ENCODE measurements around the gene SNRK. TPM values are rescaled to one million over a fixed set of nuclear protein-coding genes. Genes with fewer than 3 reads are reported as not detected.
A peak's percentile ranks its signal among the peaks of the same experiment; 100 is the strongest.
"Not testable (repeated sequence)": the region's sequence is repeated elsewhere in the genome, so short reads cannot be mapped to it uniquely, and the experiment has no call there.

SNRK gene
- total RNA-seq, 1 experiment from 2014 or later = 25.4 TPM

DNA sequence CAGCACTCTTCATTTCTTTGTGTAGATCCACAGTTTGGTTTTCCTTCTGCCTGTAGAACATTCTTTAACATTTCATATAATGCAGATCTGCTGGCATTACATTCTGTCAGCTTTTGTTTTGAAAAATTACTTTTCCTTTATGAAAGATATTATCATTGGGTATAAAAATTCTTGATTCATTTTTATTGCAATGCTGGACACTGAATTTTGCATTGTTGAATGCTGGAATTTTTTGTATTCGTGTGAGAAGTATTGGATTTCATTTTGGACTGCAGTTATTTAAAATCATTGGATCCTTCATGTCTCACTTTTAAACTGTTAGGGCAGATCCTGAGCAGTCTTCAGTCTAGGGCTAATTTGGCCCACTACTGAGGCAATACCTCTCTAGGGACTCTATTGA lies 67.1 kb downstream of the SNRK start:
- H3K27ac Mint-ChIP-seq (ENCODE audit: unreplicated experiment) = no peak overlapping the region
- no TSS peak for BruUV-seq (replicated peaks)
- no peaks in the 10 kb centered on the region for H3K27me3 Mint-ChIP-seq (ENCODE audit: insufficient read depth, unreplicated experiment)
- DNase-seq = no peak
- Histone ChIP-seq H3K9me3 (peaks cover 16% of the 10 kb centered on the region; the same call in 1 of the 2 replicates), H3K27me3 (replicated peaks; ENCODE audit: control insufficient read depth, insufficient read depth, low read length) (no peaks in the 10 kb centered on the region), H3K4me1 (no peaks in the 10 kb centered on the region), H3K4me3 (ENCODE audit: low read depth, low read length) (no peak overlapping the region), H3K36me3 (ENCODE audit: control insufficient read depth, insufficient read depth, low read length) (no peaks in the 10 kb centered on the region)
- peaks cover 57% of the 10 kb centered on the region for H3K36me3 Mint-ChIP-seq (ENCODE audit: insufficient read depth, unreplicated experiment)
- POLR2A ChIA-PET = interaction anchor here (0.5 kb wide), 1 partner anchor 50 kb away, joined by 3 read pairs; no protein-coding TSS in a partner anchor
- H3K9me3 Mint-ChIP-seq (ENCODE audit: unreplicated experiment) = peaks cover 36% of the 10 kb centered on the region
- TF ChIP-seq, protein P1, sequence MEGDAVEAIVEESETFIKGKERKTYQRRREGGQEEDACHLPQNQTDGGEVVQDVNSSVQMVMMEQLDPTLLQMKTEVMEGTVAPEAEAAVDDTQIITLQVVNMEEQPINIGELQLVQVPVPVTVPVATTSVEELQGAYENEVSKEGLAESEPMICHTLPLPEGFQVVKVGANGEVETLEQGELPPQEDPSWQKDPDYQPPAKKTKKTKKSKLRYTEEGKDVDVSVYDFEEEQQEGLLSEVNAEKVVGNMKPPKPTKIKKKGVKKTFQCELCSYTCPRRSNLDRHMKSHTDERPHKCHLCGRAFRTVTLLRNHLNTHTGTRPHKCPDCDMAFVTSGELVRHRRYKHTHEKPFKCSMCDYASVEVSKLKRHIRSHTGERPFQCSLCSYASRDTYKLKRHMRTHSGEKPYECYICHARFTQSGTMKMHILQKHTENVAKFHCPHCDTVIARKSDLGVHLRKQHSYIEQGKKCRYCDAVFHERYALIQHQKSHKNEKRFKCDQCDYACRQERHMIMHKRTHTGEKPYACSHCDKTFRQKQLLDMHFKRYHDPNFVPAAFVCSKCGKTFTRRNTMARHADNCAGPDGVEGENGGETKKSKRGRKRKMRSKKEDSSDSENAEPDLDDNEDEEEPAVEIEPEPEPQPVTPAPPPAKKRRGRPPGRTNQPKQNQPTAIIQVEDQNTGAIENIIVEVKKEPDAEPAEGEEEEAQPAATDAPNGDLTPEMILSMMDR (IDR thresholded peaks at IDR 0.05; ENCODE audit: insufficient read depth in 1 of 2, low read depth in 1 of 2, low read length in 1 of 2, severe bottlenecking in 1 of 2, unreplicated experiment in 1 of 2) = no peak
- no peak overlapping the region for H3K4me3 Mint-ChIP-seq (ENCODE audit: unreplicated experiment)
- H3K4me1 Mint-ChIP-seq (ENCODE audit: low read depth, unreplicated experiment) = no peaks in the 10 kb centered on the region
- CTCF ChIA-PET = no interaction called here
- intact Hi-C loops (cut with micrococcal nuclease; ENCODE audit: unreplicated experiment) = no loop called here

DNA sequence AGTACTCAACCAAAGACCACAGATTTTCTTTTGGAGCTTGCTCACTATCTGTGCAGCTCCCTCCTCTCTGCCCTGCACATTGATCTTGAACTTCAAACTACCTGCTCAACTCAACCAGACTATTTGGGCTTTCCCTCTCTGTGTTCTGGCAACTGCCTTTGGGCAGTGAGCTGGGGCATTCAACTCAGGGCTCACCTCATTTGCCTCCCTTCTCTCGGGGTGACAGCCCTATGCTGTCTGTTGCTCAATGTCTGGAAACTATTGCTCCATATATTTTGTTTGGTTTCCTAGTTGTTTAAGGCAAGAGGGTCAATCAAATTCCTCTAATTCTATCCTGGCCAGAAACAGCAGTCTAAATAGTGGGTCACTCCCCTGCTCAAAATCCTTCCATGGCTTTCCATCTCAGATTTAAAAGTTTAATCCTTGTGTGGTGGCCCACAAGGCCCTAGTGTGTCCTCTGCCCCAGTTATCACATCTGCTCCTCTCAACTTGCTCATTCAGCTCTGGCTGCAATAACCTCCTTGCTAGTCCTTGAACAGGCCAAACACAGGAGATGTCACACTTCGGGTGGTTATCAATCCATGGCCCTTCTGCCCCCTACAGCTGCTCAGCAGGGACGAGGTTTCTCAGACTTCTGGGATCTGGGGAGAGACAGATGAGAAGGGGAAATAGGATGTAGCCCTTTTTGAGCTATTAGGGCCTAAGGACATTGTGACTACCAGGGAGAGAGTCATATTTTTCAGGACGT lies 67.8 kb downstream of the SNRK start:
- no peak for DNase-seq
- peak overlapping the region; percentile 56 for H3K27ac Mint-ChIP-seq (ENCODE audit: unreplicated experiment)
- Histone ChIP-seq H3K27me3 (replicated peaks; ENCODE audit: control insufficient read depth, insufficient read depth, low read length) (no peaks in the 10 kb centered on the region), H3K36me3 (ENCODE audit: control insufficient read depth, insufficient read depth, low read length) (no peaks in the 10 kb centered on the region), H3K4me3 (ENCODE audit: low read depth, low read length) (no peak overlapping the region), H3K9me3 (peaks cover 16% of the 10 kb centered on the region; the same call in 1 of the 2 replicates), H3K4me1 (no peaks in the 10 kb centered on the region)
- H3K4me1 Mint-ChIP-seq (ENCODE audit: low read depth, unreplicated experiment) = no peaks in the 10 kb centered on the region
- peaks cover 50% of the 10 kb centered on the region for H3K36me3 Mint-ChIP-seq (ENCODE audit: insufficient read depth, unreplicated experiment)
- TF ChIP-seq, protein P1 (IDR thresholded peaks at IDR 0.05; ENCODE audit: insufficient read depth in 1 of 2, low read depth in 1 of 2, low read length in 1 of 2, severe bottlenecking in 1 of 2, unreplicated experiment in 1 of 2) = no peak
- peaks cover 36% of the 10 kb centered on the region for H3K9me3 Mint-ChIP-seq (ENCODE audit: unreplicated experiment)
- no peaks in the 10 kb centered on the region for H3K27me3 Mint-ChIP-seq (ENCODE audit: insufficient read depth, unreplicated experiment)
- ChIA-PET POLR2A (no interaction called here), CTCF (no interaction called here)
- H3K4me3 Mint-ChIP-seq (ENCODE audit: unreplicated experiment) = no peak overlapping the region
- intact Hi-C loops (cut with micrococcal nuclease; ENCODE audit: unreplicated experiment) = no loop called here
- no TSS peak for BruUV-seq (replicated peaks)

DNA sequence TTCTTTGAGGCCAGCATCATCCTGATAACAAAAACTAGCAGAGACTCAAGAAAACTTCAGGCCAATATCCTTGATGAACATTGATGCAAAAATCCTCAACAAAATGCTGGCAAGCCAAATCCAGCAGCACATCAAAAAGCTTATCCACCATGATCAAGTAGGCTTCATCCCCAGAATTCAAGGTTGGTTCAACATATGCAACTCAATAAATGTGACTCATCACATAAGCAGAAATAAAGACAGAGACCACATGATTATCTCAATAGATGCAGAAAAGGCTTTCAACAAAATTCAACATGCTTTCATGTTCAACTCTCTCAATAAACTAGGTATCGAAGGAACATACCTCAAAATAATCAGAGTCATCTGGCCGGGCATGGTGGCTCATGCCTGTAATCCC lies 69.7 kb downstream of the SNRK start:
- H3K4me3 ChIP-seq (ENCODE audit: low read depth, low read length); H3K4me1 Mint-ChIP-seq (ENCODE audit: low read depth, unreplicated experiment); H3K4me3 Mint-ChIP-seq (ENCODE audit: unreplicated experiment); H3K4me1 ChIP-seq; CTCF ChIA-PET; H3K36me3 ChIP-seq (ENCODE audit: control insufficient read depth, insufficient read depth, low read length); H3K27ac Mint-ChIP-seq (ENCODE audit: unreplicated experiment); H3K27me3 Mint-ChIP-seq (ENCODE audit: insufficient read depth, unreplicated experiment); BruUV-seq (replicated peaks); H3K27me3 ChIP-seq (replicated peaks; ENCODE audit: control insufficient read depth, insufficient read depth, low read length); intact Hi-C loops (cut with micrococcal nuclease; ENCODE audit: unreplicated experiment); DNase-seq: not testable (repeated sequence)
- POLR2A ChIA-PET = interaction anchor here (0.6 kb wide), 1 partner anchor 25 kb away, joined by 3 read pairs; no protein-coding TSS in a partner anchor
- peaks cover 16% of the 10 kb centered on the region; the same call in 1 of the 2 replicates for H3K9me3 ChIP-seq
- Mint-ChIP-seq H3K36me3 (ENCODE audit: insufficient read depth, unreplicated experiment) (peaks cover 34% of the 10 kb centered on the region), H3K9me3 (ENCODE audit: unreplicated experiment) (peaks cover 33% of the 10 kb centered on the region)

Data from Caco-2 (cell line).